Esophagus squamous epithelium (tissue), 5 donors: ENCODE results near the gene ZNF543. TPM values are rescaled to one million over a fixed set of nuclear protein-coding genes. Genes with fewer than 3 reads are reported as not detected.

ENCODE experiments used
- DNase-seq: peaks from one replicate; lab custom pipeline; 2025; lab: John Stamatoyannopoulos, UW
- H3K27ac ChIP-seq, 4 donors: fragments of 200-600 bp; sonication (generic); one replicate each; pipeline ENCODE4 v1.5.1; 2016 to 2019; ENCODE audit warnings: mild to moderate bottlenecking in 1 of 4
- H3K27me3 ChIP-seq, 4 donors: fragments of 200-600 bp; sonication (generic); 1 replicate in 3 of 4; 2 replicates in 1 of 4; pipeline versions ENCODE4 v1.5.1 to v1.6.0; 2017 to 2021; ENCODE audit warnings: antibody characterized with exemption in 1 of 4
- H3K36me3 ChIP-seq, 3 donors: fragments of 200-600 bp; sonication (generic); one replicate each; pipeline ENCODE4 v1.5.1; 2016 to 2019
- H3K4me1 ChIP-seq, 3 donors: fragments of 200-600 bp; sonication (generic); one replicate each; pipeline ENCODE4 v1.5.1; 2017 to 2019
- H3K4me3 ChIP-seq, 4 donors: fragments of 200-600 bp; sonication (generic); 1 replicate in 3 of 4; 2 replicates in 1 of 4; pipeline ENCODE4 v1.5.1; 2016 to 2019; ENCODE audit warnings: mild to moderate bottlenecking in 2 of 4, moderate library complexity in 1 of 4
- H3K9me3 ChIP-seq, 3 donors: fragments of 200-600 bp; sonication (generic); one replicate each; pipeline ENCODE4 v1.5.1; 2016 to 2019
- POLR2A ChIP-seq, 4 donors: fragments of 450-650 bp; IDR thresholded peaks; one replicate each; pipeline ENCODE4 v1.6.1; 2017; ENCODE audit warnings: antibody characterized with exemption in 4 of 4, mild to moderate bottlenecking in 4 of 4, moderate library complexity in 3 of 4
- WGBS, 2 donors: methylation state at CpG; one replicate each; pipeline ENCODE4 v1.1.5; 2018; 5-methylcytosine and 5-hydroxymethylcytosine counted together
- intact Hi-C: fragments of 100-400 bp; cut with DNase I; formaldehyde crosslinking; loops from one replicate; pipeline ENCODE4 v1.15.0; 2022
- total RNA-seq, 4 donors: library from RNA; depleted of rRNA; stranded (reverse); fragments of >200 nt; gene quantifications; one replicate each; pipeline ENCODE4 v1.1.0, GENCODE V29; 2016
- TF ChIP-seq, protein P1 (sequence below), 6 experiments: fragments of 450-650 bp in 4 of 6; fragments of 200-600 bp in 2 of 6; sonication (generic) in 2 of 6; IDR thresholded peaks; one replicate each; pipeline ENCODE4 v1.5.1; 2016 to 2019; ENCODE audit warnings: antibody characterized with exemption in 6 of 6, mild to moderate bottlenecking in 4 of 6, moderate library complexity in 4 of 6
- donor health status: DM: yes; HTN: yes; CAD: no.

The ZNF543 gene
- total RNA-seq, 4 donors from 2014 or later, result 4.7 to 10.1 (median 8.4) TPM

DNA sequence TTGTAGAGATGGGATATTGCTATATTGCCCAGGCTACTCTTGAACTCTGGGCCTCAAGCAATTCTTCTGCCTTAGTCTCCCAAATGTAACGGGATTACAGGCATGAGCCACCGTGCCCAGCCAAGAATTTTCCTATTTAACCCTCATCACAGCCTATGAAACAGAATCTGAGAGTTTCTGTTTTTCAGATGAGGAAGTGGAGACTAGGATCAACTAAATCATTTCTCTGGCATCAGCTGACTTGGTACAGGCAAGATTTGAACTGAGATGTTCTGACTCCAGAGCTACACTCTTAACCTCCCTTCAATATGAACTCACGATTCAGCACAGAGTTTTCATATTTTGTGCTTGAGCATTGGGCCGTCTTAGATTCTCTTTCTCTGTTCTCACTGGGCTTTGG lies 31.9 kb upstream of the ZNF543 start:
- H3K36me3 ChIP-seq, result peaks cover 59 to 100% (median 68%) of the 10 kb centered on the region in 3 donors
- DNase-seq, result no peak
- 88 to 90% methylated on average over 4 of the region's 4 CpGs for WGBS, 2 donors
- H3K27me3 ChIP-seq, result no peaks in the 10 kb centered on the region
- no peak overlapping the region for H3K27ac ChIP-seq
- no peak for TF ChIP-seq POLR2A (IDR thresholded peaks at IDR 0.05)
- TF ChIP-seq, protein P1, sequence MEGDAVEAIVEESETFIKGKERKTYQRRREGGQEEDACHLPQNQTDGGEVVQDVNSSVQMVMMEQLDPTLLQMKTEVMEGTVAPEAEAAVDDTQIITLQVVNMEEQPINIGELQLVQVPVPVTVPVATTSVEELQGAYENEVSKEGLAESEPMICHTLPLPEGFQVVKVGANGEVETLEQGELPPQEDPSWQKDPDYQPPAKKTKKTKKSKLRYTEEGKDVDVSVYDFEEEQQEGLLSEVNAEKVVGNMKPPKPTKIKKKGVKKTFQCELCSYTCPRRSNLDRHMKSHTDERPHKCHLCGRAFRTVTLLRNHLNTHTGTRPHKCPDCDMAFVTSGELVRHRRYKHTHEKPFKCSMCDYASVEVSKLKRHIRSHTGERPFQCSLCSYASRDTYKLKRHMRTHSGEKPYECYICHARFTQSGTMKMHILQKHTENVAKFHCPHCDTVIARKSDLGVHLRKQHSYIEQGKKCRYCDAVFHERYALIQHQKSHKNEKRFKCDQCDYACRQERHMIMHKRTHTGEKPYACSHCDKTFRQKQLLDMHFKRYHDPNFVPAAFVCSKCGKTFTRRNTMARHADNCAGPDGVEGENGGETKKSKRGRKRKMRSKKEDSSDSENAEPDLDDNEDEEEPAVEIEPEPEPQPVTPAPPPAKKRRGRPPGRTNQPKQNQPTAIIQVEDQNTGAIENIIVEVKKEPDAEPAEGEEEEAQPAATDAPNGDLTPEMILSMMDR (IDR thresholded peaks at IDR 0.05), result no peak
- intact Hi-C loops, result no loop called here
- H3K9me3 ChIP-seq, result peaks cover 0 to 15% (median 0%) of the 10 kb centered on the region in 3 donors
- no peak overlapping the region for H3K4me3 ChIP-seq
- H3K4me1 ChIP-seq, result peaks cover 0 to 30% (median 22%) of the 10 kb centered on the region in 3 donors

- intact Hi-C loops, result no loop called here
- Histone ChIP-seq H3K4me3 (no peak overlapping the region), H3K27ac (no peak overlapping the region), H3K36me3 (peaks cover 49 to 100% (median 56%) of the 10 kb centered on the region in 3 donors), H3K27me3 (no peaks in the 10 kb centered on the region), H3K9me3 (peaks cover 0 to 27% (median 5%) of the 10 kb centered on the region in 3 donors), H3K4me1 (peaks cover 0 to 4% (median 0%) of the 10 kb centered on the region in 3 donors)
- no peak for DNase-seq
- 92 to 97% methylated on average over 6 to 9 of the region's 11 CpGs for WGBS, 2 donors
- no peak for TF ChIP-seq POLR2A (IDR thresholded peaks at IDR 0.05)
- TF ChIP-seq, protein P1 (IDR thresholded peaks at IDR 0.05), result no peak
Observed at GRCh38 chr19:57290970-57291369, 29.3 kb upstream of the ZNF543 start.

DNA sequence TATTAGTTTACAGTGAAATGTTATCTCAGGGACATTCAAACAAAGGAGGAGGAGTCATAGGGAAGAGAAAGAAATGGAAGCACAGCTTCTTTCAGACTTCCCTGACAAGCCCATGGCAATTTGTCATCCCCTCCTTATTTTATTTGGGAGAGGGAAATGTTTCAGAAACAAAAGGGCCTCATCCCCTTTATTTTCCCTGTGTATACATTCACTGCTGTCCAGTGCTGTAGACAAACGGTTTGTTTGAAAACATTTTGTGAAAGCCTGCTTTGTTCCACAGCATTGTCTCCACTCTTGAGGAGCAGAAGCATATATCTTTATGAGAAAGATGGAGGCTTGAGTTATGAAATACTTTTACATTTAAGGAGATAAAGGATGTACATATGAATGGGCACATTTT lies 27.7 kb upstream of the ZNF543 start:
- DNase-seq, result no peak
- Histone ChIP-seq H3K4me3 (no peak overlapping the region), H3K4me1 (no peaks in the 10 kb centered on the region), H3K9me3 (peaks cover 0 to 27% (median 5%) of the 10 kb centered on the region in 3 donors), H3K27ac (no peak overlapping the region), H3K36me3 (peaks cover 38 to 98% (median 45%) of the 10 kb centered on the region in 3 donors), H3K27me3 (no peaks in the 10 kb centered on the region)
- intact Hi-C loops, result no loop called here
- no peak for TF ChIP-seq POLR2A (IDR thresholded peaks at IDR 0.05)
- TF ChIP-seq, protein P1 (IDR thresholded peaks at IDR 0.05), result no peak
- 58 to 92% methylated on average over 1 of the region's 1 CpG for WGBS, 2 donors

GRCh38 chr19:57293719-57294118 lies 26.6 kb upstream of the ZNF543 start:
- no peak for DNase-seq
- no peaks in the 10 kb centered on the region for H3K4me1 ChIP-seq
- intact Hi-C loops, result no loop called here
- H3K27ac ChIP-seq, result no peak overlapping the region
- H3K4me3 ChIP-seq, result no peak overlapping the region
- H3K9me3 ChIP-seq, result peaks cover 0 to 27% (median 5%) of the 10 kb centered on the region in 3 donors
- H3K27me3 ChIP-seq, result no peaks in the 10 kb centered on the region
- WGBS, 2 donors, result 94 to 100% methylated on average over 1 of the region's 1 CpG
- H3K36me3 ChIP-seq, result peaks cover 27 to 98% (median 35%) of the 10 kb centered on the region in 3 donors
- TF ChIP-seq, protein P1 (IDR thresholded peaks at IDR 0.05), result no peak
- no peak for TF ChIP-seq POLR2A (IDR thresholded peaks at IDR 0.05)

DNA sequence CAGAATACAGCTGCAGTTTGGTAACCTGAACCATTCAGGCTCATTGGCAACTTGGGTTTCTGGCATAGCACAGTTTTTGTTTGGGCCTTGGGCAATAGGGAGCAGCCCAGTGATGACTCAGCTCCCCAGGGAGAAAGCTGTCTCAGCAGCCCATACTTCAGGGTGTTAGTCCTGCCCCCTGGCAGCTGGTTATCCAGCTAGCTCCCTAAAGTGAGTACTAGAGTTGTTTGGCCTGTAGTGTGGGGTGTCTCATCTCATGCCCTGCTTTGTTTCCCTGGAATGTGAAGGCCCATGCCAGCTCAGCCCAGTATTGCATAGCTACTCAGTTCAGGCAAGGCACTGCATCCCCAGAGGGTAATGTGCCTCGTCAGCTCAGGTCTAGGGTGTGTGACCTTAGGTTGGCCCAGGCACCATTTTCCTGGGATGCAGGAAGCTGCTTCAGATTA lies 18.2 kb upstream of the ZNF543 start:
- intact Hi-C loops, result no loop called here
- H3K4me3 ChIP-seq, result no peak overlapping the region
- peaks cover 0 to 79% (median 7%) of the 10 kb centered on the region in 3 donors for H3K36me3 ChIP-seq
- no peaks in the 10 kb centered on the region for H3K27me3 ChIP-seq
- no CpG with 5 or more reads among the region's 1 CpG for WGBS, 2 donors
- H3K27ac ChIP-seq, result peak overlapping the region; percentile 83 to 88 (median 85)
- H3K4me1 ChIP-seq, result peaks cover 10 to 55% (median 30%) of the 10 kb centered on the region in 3 donors
- no peak for TF ChIP-seq POLR2A (IDR thresholded peaks at IDR 0.05)
- TF ChIP-seq, protein P1 (IDR thresholded peaks at IDR 0.05), result no peak
- H3K9me3 ChIP-seq, result no peaks in the 10 kb centered on the region
- no peak for DNase-seq
